Kidney (tissue), 14 donors: Measurements from ENCODE around the gene TBPL1. TPM values are rescaled to one million over a fixed set of nuclear protein-coding genes. Genes with fewer than 3 reads are reported as not detected.

Source experiments
- DNase-seq, 5 donors: peaks; one replicate each; pipeline ENCODE4 v3.0.0-alpha.2; 2013 to 2020
- FAIRE-seq: peaks from 2 replicates; lab custom pipeline; 2012; peaks lifted over from hg19 to GRCh38; lab: Jason Lieb, UNC
- H3K27ac ChIP-seq, 2 donors: one replicate each; pipeline ENCODE4 v1.7.0; 2013; ENCODE audit warnings: low read depth in 2 of 2, low read length in 2 of 2, inconsistent platforms in 1 of 2
- H3K27me3 ChIP-seq: one replicate; pipeline ENCODE4 v1.7.1; 2013; ENCODE audit warnings: low read length, inconsistent platforms; ENCODE audit not compliant: control insufficient read depth, insufficient read depth
- H3K36me3 ChIP-seq, 3 donors: one replicate each; pipeline versions ENCODE4 v1.7.0 to v1.7.1; 2013; ENCODE audit warnings: low read length in 3 of 3, control low read depth in 1 of 3, inconsistent platforms in 1 of 3; ENCODE audit not compliant: insufficient read depth in 3 of 3, control insufficient read depth in 2 of 3
- H3K4me1 ChIP-seq, 3 donors: one replicate each; pipeline versions ENCODE4 v1.7.0 to v1.7.1; 2013; ENCODE audit warnings: low read length in 3 of 3, inconsistent platforms in 1 of 3, low read depth in 1 of 3; ENCODE audit not compliant: control insufficient read depth in 2 of 3, insufficient read depth in 2 of 3
- H3K4me3 ChIP-seq, 3 donors: one replicate each; pipeline versions ENCODE4 v1.7.0 to v1.8.1; 2013; ENCODE audit warnings: low read length in 3 of 3, control low read depth in 1 of 3, inconsistent platforms in 1 of 3
- H3K9ac ChIP-seq, 3 donors: one replicate each; pipeline versions ENCODE4 v1.7.0 to v1.7.1; 2013; ENCODE audit warnings: low read length in 3 of 3, control low read depth in 1 of 3, inconsistent platforms in 1 of 3
- H3K9me3 ChIP-seq, 3 donors: one replicate each; pipeline versions ENCODE4 v1.7.0 to v1.7.1; 2013; ENCODE audit warnings: low read length in 3 of 3, control low read depth in 1 of 3, inconsistent platforms in 1 of 3; ENCODE audit not compliant: control insufficient read depth in 2 of 3, insufficient read depth in 1 of 3
- CTCF ChIP-seq: IDR thresholded peaks from 3 replicates; pipeline ENCODE4 v1.5.1; 2012; ENCODE audit warnings: mild to moderate bottlenecking, moderate library complexity, borderline replicate concordance; ENCODE audit not compliant: insufficient read depth; ENCODE audit errors: extremely low read depth
- intact Hi-C: fragments of 100-400 bp; cut with DNase I; formaldehyde crosslinking; loops from one replicate; pipeline ENCODE4 v1.11.1; 2022
- polyA plus RNA-seq: library from polyadenylated mRNA; stranded (reverse); fragments of 350-450 nt; fragmentation: Illumina TruSeq; extraction: RNeasy Lipid Tissue Mini Kit (QIAGEN cat#74804); gene quantifications from one replicate; pipeline ENCODE4 v1.2.3, GENCODE V29; 2014; ENCODE audit warnings: low read depth, low replicate concordance; ENCODE audit not compliant: insufficient read depth
- total RNA-seq: library from RNA; stranded (reverse); fragmentation: NEBNext Ultra II Directional; extraction: Animal tissue kit (Norgen Biotek cat#: 25700); gene quantifications from one replicate; pipeline ENCODE4 v1.2.1, GENCODE V29; 2021
- donor health status: control.
- donor health status: control.
- donor health status: control.
- donor health status: control.
- donor health status: control.
- donor health status: DM: yes; HTN: yes; CAD: no.
- donor health status: Normal renal cell carcinoma (clear cell type).

The TBPL1 gene
- total and polyA plus RNA-seq, 2 donors from 2014 or later: 17.3 to 20.7 TPM

GRCh38 chr6:134029495-134030455 lies 76.8 kb downstream of the TBPL1 start:
- Histone ChIP-seq H3K36me3 (peaks cover 0 to 3% (median 0%) of the 10 kb centered on the region in 3 donors), H3K9me3 (no peaks in the 10 kb centered on the region), H3K4me1 (peaks cover 0 to 3% (median 0%) of the 10 kb centered on the region in 3 donors), H3K27me3 (no peaks in the 10 kb centered on the region), H3K4me3 (no peak overlapping the region), H3K9ac (no peak overlapping the region), H3K27ac (no peak overlapping the region)
- FAIRE-seq (no peak), DNase-seq (peak in 2 of 5 donors; percentile 28 to 57)
- no peak for TF ChIP-seq CTCF
- intact Hi-C loops: no loop called here

GRCh38 chr6:134031696-134032255 lies 78.8 kb downstream of the TBPL1 start:
- Histone ChIP-seq H3K27ac (no peak overlapping the region), H3K36me3 (peaks cover 0 to 3% (median 0%) of the 10 kb centered on the region in 3 donors), H3K4me1 (peaks cover 0 to 3% (median 0%) of the 10 kb centered on the region in 3 donors), H3K9me3 (no peaks in the 10 kb centered on the region), H3K4me3 (no peak overlapping the region), H3K9ac (no peak overlapping the region), H3K27me3 (no peaks in the 10 kb centered on the region)
- TF ChIP-seq CTCF: no peak
- intact Hi-C loops: no loop called here
- DNase-seq (no peak), FAIRE-seq (no peak)

GRCh38 chr6:134034478-134034877 lies 81.5 kb downstream of the TBPL1 start:
- Histone ChIP-seq H3K9me3 (no peaks in the 10 kb centered on the region), H3K36me3 (no peaks in the 10 kb centered on the region), H3K9ac (no peak overlapping the region), H3K4me3 (no peak overlapping the region), H3K4me1 (peaks cover 0 to 3% (median 0%) of the 10 kb centered on the region in 3 donors), H3K27me3 (no peaks in the 10 kb centered on the region), H3K27ac (no peak overlapping the region)
- intact Hi-C loops: no loop called here
- TF ChIP-seq CTCF: no peak
- DNase-seq (no peak), FAIRE-seq (no peak)
